HepG2 (cell line): ENCODE data around the gene LCE7A.

Source experiments
- CTCF ChIP-seq: sonication (generic); formaldehyde crosslinking; IDR thresholded peaks from 2 replicates; pipeline ENCODE4 v1.5.0; 2020; ENCODE audit warnings: mild to moderate bottlenecking, missing genetic modification reagents, moderate library complexity
- MXI1 ChIP-seq: IDR thresholded peaks from 3 replicates; pipeline ENCODE4 v1.6.1; 2012; ENCODE audit warnings: low read depth, low read length, inconsistent platforms, borderline replicate concordance
- POLR2AphosphoS2 ChIP-seq: IDR thresholded peaks from 2 replicates; pipeline ENCODE4 v1.6.1; 2011; ENCODE audit warnings: low read depth, low read length, improper control_type of control experiment
- REL ChIP-seq: sonication (generic); formaldehyde crosslinking; conservative IDR thresholded peaks from 2 replicates; pipeline ENCODE4 v1.8.0; 2022; ENCODE audit warnings: mild to moderate bottlenecking, missing genetic modification reagents, moderate library complexity
- RNF2 ChIP-seq: fragments of 450-650 bp; conservative IDR thresholded peaks from 2 replicates; pipeline ENCODE4 v1.6.1; 2016; ENCODE audit warnings: low read depth
- ZMAT3 ChIP-seq: sonication (generic); formaldehyde crosslinking; conservative IDR thresholded peaks from 2 replicates; pipeline ENCODE4 v1.7.0; 2021; ENCODE audit warnings: missing genetic modification reagents
- ZNF580 ChIP-seq: IDR thresholded peaks from 2 replicates; pipeline ENCODE4 v1.6.1; 2016; ENCODE audit warnings: low read depth, borderline replicate concordance

GRCh38 chr1:152827173-152827572 lies 32.6 kb upstream of the LCE7A start, which contains the start of gene LCE1A:
- no peak for TF ChIP-seq ZNF580 (CRISPR knock-in tag)
- no peak for TF ChIP-seq MXI1
- no peak for TF ChIP-seq POLR2AphosphoS2
- TF ChIP-seq REL (CRISPR knock-in tag), result no peak
- TF ChIP-seq CTCF (CRISPR knock-in tag), result no peak
- no peak for TF ChIP-seq ZMAT3 (CRISPR knock-in tag)
- no peak for TF ChIP-seq RNF2
